Stimulated activated CD8-positive, alpha-beta memory T cell treated with anti-CD3 and anti-CD28 coated beads, Interleukin-2, amount 100 ng/mL, for 1 hour (primary cell): ENCODE results near the gene DNAJC5G.

ENCODE experiments used
- DNase-seq, 2 donors: peaks; one replicate each; pipeline ENCODE4 v3.0.0-alpha.2; 2020; ENCODE audit warnings: low read depth in 2 of 2

The DNAJC5G gene

GRCh38 chr2:27275211-27276150 lies at the start of gene DNAJC5G:
Gene DNAJC5G (plus strand): TSS chr2:27275433. CDS start chr2:27276729, 1,296 bp downstream.
- no peak for DNase-seq

GRCh38 chr2:27225526-27225925 lies 49.7 kb upstream of the DNAJC5G start:
- no peak for DNase-seq

- DNase-seq = no peak
Measured at GRCh38 chr2:27227501-27227900, 47.7 kb upstream of the DNAJC5G start.

GRCh38 chr2:27231921-27232320 lies 43.3 kb upstream of the DNAJC5G start:
- DNase-seq = no peak

- DNase-seq = no peak
Measured at GRCh38 chr2:27233341-27233740, 41.9 kb upstream of the DNAJC5G start.

GRCh38 chr2:27236136-27236535 lies 39.1 kb upstream of the DNAJC5G start:
- no peak for DNase-seq

GRCh38 chr2:27236626-27237025 lies 38.6 kb upstream of the DNAJC5G start:
- DNase-seq = no peak

- DNase-seq = no peak
Measured at GRCh38 chr2:27237341-27237945, 37.8 kb upstream of the DNAJC5G start.

- DNase-seq = no peak
Measured at GRCh38 chr2:27238976-27239375, 36.3 kb upstream of the DNAJC5G start.

- DNase-seq = no peak
Measured at GRCh38 chr2:27240406-27240805, 34.8 kb upstream of the DNAJC5G start.

GRCh38 chr2:27241761-27242613 lies 33.2 kb upstream of the DNAJC5G start:
- no peak for DNase-seq

- no peak for DNase-seq
Measured at GRCh38 chr2:27242614-27242951, 32.6 kb upstream of the DNAJC5G start.

GRCh38 chr2:27243391-27244130 lies 31.7 kb upstream of the DNAJC5G start:
- no peak for DNase-seq

- DNase-seq = no peak
Measured at GRCh38 chr2:27245116-27245515, 30.1 kb upstream of the DNAJC5G start.

- no peak for DNase-seq
Measured at GRCh38 chr2:27245626-27246025, 29.6 kb upstream of the DNAJC5G start.

GRCh38 chr2:27247893-27248292 lies 27.3 kb upstream of the DNAJC5G start:
- no peak for DNase-seq

GRCh38 chr2:27249159-27249890 lies 25.9 kb upstream of the DNAJC5G start:
- no peak for DNase-seq

- peak in 1 of 2 donors; percentile 8 for DNase-seq
Measured at GRCh38 chr2:27249891-27250651, 25.2 kb upstream of the DNAJC5G start.

- no peak for DNase-seq
Measured at GRCh38 chr2:27250652-27251379, 24.4 kb upstream of the DNAJC5G start.
